IMR-90 (cell line): Measurements from ENCODE around the gene CDC73. TPM values are rescaled to one million over a fixed set of nuclear protein-coding genes. Genes with fewer than 3 reads are reported as not detected.

ENCODE experiments used
- ATAC-seq: fragments of 200-7000 bp; cut with Tn5 transposase; 2 replicates; pipeline ENCODE4 v1.9.1; 2020; ENCODE audit warnings: low read depth, mild to moderate bottlenecking, moderate library complexity
- BruUV-seq: library from RNA; stranded (reverse); fragments of 400-500 nt; replicated peaks from 2 replicates; lab custom pipeline; 2021; lab: Mats Ljungman, UMichigan
- CTCF ChIA-PET: fragments of 300-600 bp; formaldehyde crosslinking; extraction: SDS; loops from one replicate; lab custom pipeline; 2021; ENCODE audit warnings: antibody characterized with exemption; lab: Yijun Ruan, JAX
- POLR2A ChIA-PET: fragments of 300-600 bp; sonication (Branson Sonifier 250); formaldehyde crosslinking; loops from one replicate; lab custom pipeline; 2022; ENCODE audit warnings: antibody characterized with exemption; ENCODE audit not compliant: unreplicated experiment; lab: Charles Lee
- DNase-seq: peaks from one replicate; pipeline ENCODE4 v3.0.0; 2013
- H2AFZ ChIP-seq: replicated peaks from 2 replicates; pipeline ENCODE3; 2013; ENCODE audit warnings: low read length, mild to moderate bottlenecking; ENCODE audit not compliant: poor library complexity
- H2AK5ac ChIP-seq: 2 replicates; pipeline ENCODE4 v1.6.1; 2013; ENCODE audit warnings: low read depth, low read length, inconsistent platforms
- H2AK9ac ChIP-seq: replicated peaks from 2 replicates; pipeline ENCODE3; 2013; ENCODE audit warnings: mild to moderate bottlenecking, low read depth, low read length, moderate library complexity; ENCODE audit not compliant: poor library complexity
- H2BK120ac ChIP-seq: 2 replicates; pipeline ENCODE4 v1.6.1; 2013; ENCODE audit warnings: low read depth, low read length, inconsistent platforms
- H2BK15ac ChIP-seq: 3 replicates; pipeline ENCODE4 v1.6.1; 2013; ENCODE audit warnings: low read depth, low read length, inconsistent platforms
- H2BK20ac ChIP-seq: 2 replicates; pipeline ENCODE4 v1.6.1; 2013; ENCODE audit warnings: low read depth, mild to moderate bottlenecking, inconsistent platforms, low read length, moderate library complexity
- H2BK5ac ChIP-seq: 2 replicates; pipeline ENCODE4 v1.6.1; 2013; ENCODE audit warnings: mild to moderate bottlenecking, low read depth, low read length, inconsistent platforms; ENCODE audit not compliant: poor library complexity, severe bottlenecking
- H3K14ac ChIP-seq: replicated peaks from 2 replicates; pipeline ENCODE4 v1.6.1; 2013; ENCODE audit warnings: low read depth, low read length, inconsistent platforms
- H3K18ac ChIP-seq: 2 replicates; pipeline ENCODE4 v1.6.1; 2013; ENCODE audit warnings: low read depth, low read length, control low read depth
- H3K23ac ChIP-seq: 2 replicates; pipeline ENCODE4 v1.6.1; 2013; ENCODE audit warnings: low read depth, low read length, inconsistent platforms
- H3K27ac ChIP-seq: 2 replicates; pipeline ENCODE4 v1.5.1; 2013; ENCODE audit warnings: mild to moderate bottlenecking, control low read depth, low read length; ENCODE audit not compliant: insufficient read depth
- H3K27me3 ChIP-seq: 2 replicates; pipeline ENCODE4 v1.6.1; 2013; ENCODE audit warnings: low read length; ENCODE audit not compliant: control insufficient read depth, insufficient read depth
- H3K36me3 ChIP-seq: 2 replicates; pipeline ENCODE4 v1.6.1; 2013; ENCODE audit warnings: low read length, mixed read lengths; ENCODE audit not compliant: control insufficient read depth, insufficient read depth
- H3K4ac ChIP-seq: 2 replicates; pipeline ENCODE4 v1.6.1; 2013; ENCODE audit warnings: low read depth, low read length, inconsistent platforms
- H3K4me1 ChIP-seq: 2 replicates; pipeline ENCODE4 v1.6.1; 2013; ENCODE audit warnings: low read length, mixed read lengths; ENCODE audit not compliant: control insufficient read depth, insufficient read depth
- H3K4me2 ChIP-seq: 2 replicates; pipeline ENCODE4 v1.6.1; 2013; ENCODE audit warnings: low read depth, mild to moderate bottlenecking, control low read depth, low read length, moderate library complexity
- H3K4me3 ChIP-seq: 2 replicates; pipeline ENCODE4 v1.5.1; 2013; ENCODE audit warnings: low read depth, mild to moderate bottlenecking, control low read depth, low read length, moderate library complexity; ENCODE audit not compliant: insufficient read depth
- H3K56ac ChIP-seq: 2 replicates; pipeline ENCODE4 v1.6.1; 2013; ENCODE audit warnings: low read length, inconsistent platforms; ENCODE audit not compliant: insufficient read depth; ENCODE audit errors: extremely low read depth
- H3K79me1 ChIP-seq, 2 experiments: 2 replicates each; pipeline ENCODE4 v1.6.1; 2013; ENCODE audit warnings: low read length in 2 of 2, inconsistent platforms in 1 of 2, low read depth in 1 of 2
- H3K9ac ChIP-seq: 2 replicates; pipeline ENCODE4 v1.6.1; 2013; ENCODE audit warnings: low read depth, low read length, control low read depth
- H3K9me1 ChIP-seq: 2 replicates; pipeline ENCODE4 v1.6.1; 2013; ENCODE audit warnings: low read length, inconsistent platforms; ENCODE audit not compliant: insufficient read depth
- H3K9me3 ChIP-seq: 2 replicates; pipeline ENCODE4 v1.6.1; 2013; ENCODE audit warnings: low read length; ENCODE audit not compliant: control insufficient read depth, insufficient read depth
- H4K20me1 ChIP-seq: 2 replicates; pipeline ENCODE4 v1.6.1; 2013; ENCODE audit warnings: low read length, inconsistent platforms; ENCODE audit not compliant: insufficient read depth
- H4K5ac ChIP-seq: 2 replicates; pipeline ENCODE4 v1.6.1; 2013; ENCODE audit warnings: mild to moderate bottlenecking, low read depth, low read length, control low read depth
- H4K8ac ChIP-seq, 2 experiments: 2 replicates each; pipeline ENCODE4 v1.6.1; 2013; ENCODE audit warnings: low read depth in 2 of 2, low read length in 2 of 2, control low read depth in 1 of 2, inconsistent platforms in 1 of 2
- H4K91ac ChIP-seq: 2 replicates; pipeline ENCODE4 v1.6.1; 2013; ENCODE audit warnings: low read depth, low read length, inconsistent platforms; ENCODE audit not compliant: insufficient read depth
- BHLHE40 ChIP-seq: fragments of 150-350 bp; IDR thresholded peaks from 2 replicates; pipeline ENCODE4 v1.6.1; 2016; ENCODE audit warnings: mild to moderate bottlenecking, low read depth, low read length
- CHD1 ChIP-seq: IDR thresholded peaks from 2 replicates; pipeline ENCODE4 v1.6.1; 2012; ENCODE audit warnings: low read depth, low read length, improper control_type of control experiment
- MAZ ChIP-seq: IDR thresholded peaks from 2 replicates; pipeline ENCODE4 v1.6.1; 2012; ENCODE audit warnings: low read depth, mild to moderate bottlenecking, low read length, improper control_type of control experiment, moderate library complexity, borderline replicate concordance
- MXI1 ChIP-seq: IDR thresholded peaks from 2 replicates; pipeline ENCODE4 v1.6.1; 2012; ENCODE audit warnings: low read depth, mild to moderate bottlenecking, low read length, moderate library complexity, borderline replicate concordance
- NFE2L2 ChIP-seq: fragments of 150-350 bp; IDR thresholded peaks from 2 replicates; pipeline ENCODE4 v1.6.1; 2016; ENCODE audit warnings: low read depth, mild to moderate bottlenecking, low read length
- POLR2A ChIP-seq: IDR thresholded peaks from 2 replicates; pipeline ENCODE4 v1.6.1; 2012; ENCODE audit warnings: mild to moderate bottlenecking, low read depth, low read length
- RAD21 ChIP-seq: IDR thresholded peaks from 2 replicates; pipeline ENCODE4 v1.6.1; 2012; ENCODE audit warnings: low read length, improper control_type of control experiment
- RCOR1 ChIP-seq: IDR thresholded peaks from 2 replicates; pipeline ENCODE4 v1.6.1; 2012; ENCODE audit warnings: mild to moderate bottlenecking, low read length, improper control_type of control experiment; ENCODE audit not compliant: insufficient replicate concordance
- RFX5 ChIP-seq: IDR thresholded peaks from 2 replicates; pipeline ENCODE4 v1.8.0; 2012; ENCODE audit warnings: low read depth, mild to moderate bottlenecking, low read length, moderate library complexity
- SMC3 ChIP-seq: fragments of 150-350 bp; IDR thresholded peaks from 2 replicates; pipeline ENCODE4 v1.6.1; 2016; ENCODE audit warnings: low read depth, mild to moderate bottlenecking, antibody characterized with exemption, low read length, moderate library complexity
- WGBS, 2 experiments: methylation state at CpG; one replicate each; pipeline versions ENCODE4 v1.1.5 to v1.1.7; 2013; ENCODE audit warnings: missing lambda C conversion rate in 2 of 2; ENCODE audit not compliant: insufficient read length in 1 of 2; ENCODE audit errors: extremely low coverage in 2 of 2; 5-methylcytosine and 5-hydroxymethylcytosine counted together
- dilution Hi-C: fragments of 300-500 bp; cut with HindIII; formaldehyde crosslinking; loops from one replicate; pipeline ENCODE4 v1.14.3; 2018; ENCODE audit warnings: low sequenced_read_pairs; ENCODE audit not compliant: unreplicated experiment
- in situ Hi-C: fragments of 300-500 bp; cut with MboI; formaldehyde crosslinking; loops from 3 replicates; pipeline ENCODE4 v1.14.3; 2019; ENCODE audit warnings: low sequenced_read_pairs, inconsistent platforms, mixed read lengths
- intact Hi-C: fragments of 100-400 bp; cut with micrococcal nuclease; formaldehyde crosslinking; loops from 2 replicates; pipeline ENCODE4 v1.10.0; 2022
- polyA plus RNA-seq, 3 experiments: library from polyadenylated mRNA; depleted of rRNA; stranded (reverse); fragments of >200 nt; gene quantifications; 2 replicates each; pipeline ENCODE4 v1.2.3, GENCODE V29; 2012; ENCODE audit warnings: low replicate concordance in 1 of 3
- total RNA-seq: library from RNA; depleted of rRNA; stranded (reverse); fragments of >200 nt; gene quantifications from 2 replicates; pipeline ENCODE4 v1.2.3, GENCODE V29; 2012
- TF ChIP-seq, protein P1 (sequence below): conservative IDR thresholded peaks from 2 replicates; pipeline ENCODE4 v1.5.1; 2012; ENCODE audit warnings: mild to moderate bottlenecking, low read depth, low read length, improper control_type of control experiment
- TF ChIP-seq, protein P2 (sequence below): fragments of 150-350 bp; IDR thresholded peaks from 2 replicates; pipeline ENCODE4 v1.6.1; 2016; ENCODE audit warnings: low read depth, mild to moderate bottlenecking, low read length, moderate library complexity, borderline replicate concordance
- TF ChIP-seq, protein P3 (sequence below): fragments of 150-350 bp; IDR thresholded peaks from 2 replicates; pipeline ENCODE4 v1.6.1; 2017; ENCODE audit warnings: mild to moderate bottlenecking, antibody characterized with exemption, low read length, low read depth

The CDC73 gene
- total and polyA plus RNA-seq, 2 of the 4 experiments (the other 2 are of a cell fraction), result 22.1 to 29.6 TPM

DNA sequence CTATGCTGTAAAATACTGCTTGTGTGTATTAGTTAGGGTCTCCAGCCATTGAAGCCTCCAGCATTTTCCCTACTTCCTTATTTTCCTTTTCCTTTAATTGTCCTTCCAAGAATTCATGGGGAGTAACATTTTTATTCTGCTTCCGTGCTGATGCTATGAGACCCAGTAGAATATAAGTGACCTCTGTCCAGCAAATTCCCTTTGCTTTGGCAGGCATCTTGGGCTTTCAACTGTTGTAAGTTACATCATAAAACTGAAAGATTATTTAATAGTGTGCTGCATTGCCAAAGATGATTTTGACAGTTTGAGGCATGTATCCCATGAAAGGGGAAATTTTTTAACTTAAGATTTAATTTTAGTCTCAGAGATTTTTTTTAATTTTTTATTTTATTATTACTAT lies 112.7 kb downstream of the CDC73 start:
- H2BK15ac ChIP-seq, result no peak overlapping the region
- ChIA-PET POLR2A (no interaction called here), CTCF (no interaction called here)
- no CpG with 5 or more reads among the region's 1 CpG for WGBS, 2 experiments
- no peak overlapping the region for H2BK20ac ChIP-seq
- no peaks in the 10 kb centered on the region for H3K4me1 ChIP-seq
- no peak overlapping the region for H3K4ac ChIP-seq
- no peak overlapping the region for H2AK9ac ChIP-seq
- H2BK120ac ChIP-seq, result no peak overlapping the region
- peaks cover 3 to 14% of the 10 kb centered on the region in 2 experiments; a peak in 3 of 4 replicates for H3K79me1 ChIP-seq
- H3K9me3 ChIP-seq, result no peaks in the 10 kb centered on the region
- no peak overlapping the region for H3K23ac ChIP-seq
- H3K14ac ChIP-seq, result no peak overlapping the region
- no peak overlapping the region for H4K8ac ChIP-seq
- DNase-seq, result no peak
- dilution Hi-C loops (no loop called here), intact Hi-C loops (no loop called here), in situ Hi-C loops (no loop called here)
- no peak overlapping the region for H2AK5ac ChIP-seq
- H4K5ac ChIP-seq, result no peak overlapping the region
- H3K18ac ChIP-seq, result no peak overlapping the region
- H4K91ac ChIP-seq, result no peak overlapping the region
- H2BK5ac ChIP-seq, result no peak overlapping the region
- H4K20me1 ChIP-seq, result no peaks in the 10 kb centered on the region; the same call in 1 of the 2 replicates
- TF ChIP-seq, protein P1, sequence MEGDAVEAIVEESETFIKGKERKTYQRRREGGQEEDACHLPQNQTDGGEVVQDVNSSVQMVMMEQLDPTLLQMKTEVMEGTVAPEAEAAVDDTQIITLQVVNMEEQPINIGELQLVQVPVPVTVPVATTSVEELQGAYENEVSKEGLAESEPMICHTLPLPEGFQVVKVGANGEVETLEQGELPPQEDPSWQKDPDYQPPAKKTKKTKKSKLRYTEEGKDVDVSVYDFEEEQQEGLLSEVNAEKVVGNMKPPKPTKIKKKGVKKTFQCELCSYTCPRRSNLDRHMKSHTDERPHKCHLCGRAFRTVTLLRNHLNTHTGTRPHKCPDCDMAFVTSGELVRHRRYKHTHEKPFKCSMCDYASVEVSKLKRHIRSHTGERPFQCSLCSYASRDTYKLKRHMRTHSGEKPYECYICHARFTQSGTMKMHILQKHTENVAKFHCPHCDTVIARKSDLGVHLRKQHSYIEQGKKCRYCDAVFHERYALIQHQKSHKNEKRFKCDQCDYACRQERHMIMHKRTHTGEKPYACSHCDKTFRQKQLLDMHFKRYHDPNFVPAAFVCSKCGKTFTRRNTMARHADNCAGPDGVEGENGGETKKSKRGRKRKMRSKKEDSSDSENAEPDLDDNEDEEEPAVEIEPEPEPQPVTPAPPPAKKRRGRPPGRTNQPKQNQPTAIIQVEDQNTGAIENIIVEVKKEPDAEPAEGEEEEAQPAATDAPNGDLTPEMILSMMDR, result no peak
- no peak for TF ChIP-seq MXI1
- no peak for TF ChIP-seq NFE2L2
- TF ChIP-seq, protein P2, sequence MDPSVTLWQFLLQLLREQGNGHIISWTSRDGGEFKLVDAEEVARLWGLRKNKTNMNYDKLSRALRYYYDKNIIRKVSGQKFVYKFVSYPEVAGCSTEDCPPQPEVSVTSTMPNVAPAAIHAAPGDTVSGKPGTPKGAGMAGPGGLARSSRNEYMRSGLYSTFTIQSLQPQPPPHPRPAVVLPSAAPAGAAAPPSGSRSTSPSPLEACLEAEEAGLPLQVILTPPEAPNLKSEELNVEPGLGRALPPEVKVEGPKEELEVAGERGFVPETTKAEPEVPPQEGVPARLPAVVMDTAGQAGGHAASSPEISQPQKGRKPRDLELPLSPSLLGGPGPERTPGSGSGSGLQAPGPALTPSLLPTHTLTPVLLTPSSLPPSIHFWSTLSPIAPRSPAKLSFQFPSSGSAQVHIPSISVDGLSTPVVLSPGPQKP, result no peak
- no peak for TF ChIP-seq CHD1
- no peak for TF ChIP-seq MAZ
- TF ChIP-seq, protein P3, sequence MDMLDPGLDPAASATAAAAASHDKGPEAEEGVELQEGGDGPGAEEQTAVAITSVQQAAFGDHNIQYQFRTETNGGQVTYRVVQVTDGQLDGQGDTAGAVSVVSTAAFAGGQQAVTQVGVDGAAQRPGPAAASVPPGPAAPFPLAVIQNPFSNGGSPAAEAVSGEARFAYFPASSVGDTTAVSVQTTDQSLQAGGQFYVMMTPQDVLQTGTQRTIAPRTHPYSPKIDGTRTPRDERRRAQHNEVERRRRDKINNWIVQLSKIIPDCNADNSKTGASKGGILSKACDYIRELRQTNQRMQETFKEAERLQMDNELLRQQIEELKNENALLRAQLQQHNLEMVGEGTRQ, result no peak
- TF ChIP-seq RFX5, result no peak
- TF ChIP-seq POLR2A, result no peak
- TF ChIP-seq SMC3, result no peak
- TF ChIP-seq RCOR1, result no peak
- TF ChIP-seq RAD21, result no peak
- TF ChIP-seq BHLHE40, result no peak
- H3K27ac ChIP-seq, result no peak overlapping the region
- peaks cover 11% of the 10 kb centered on the region for H3K36me3 ChIP-seq
- no peak for ATAC-seq
- no TSS peak for BruUV-seq
- H3K4me3 ChIP-seq, result no peak overlapping the region
- no peak overlapping the region for H3K9ac ChIP-seq
- H2AFZ ChIP-seq, result no peak overlapping the region
- H3K27me3 ChIP-seq, result no peaks in the 10 kb centered on the region
- no peak overlapping the region for H3K56ac ChIP-seq
- H3K9me1 ChIP-seq, result no peaks in the 10 kb centered on the region
- H3K4me2 ChIP-seq, result no peak overlapping the region
